NCI-H1694 treated with DMSO at 0.1 percent for 48 hours (cell line): ENCODE results near the gene MAPKBP1.
"Not testable (repeated sequence)": the region's sequence is repeated elsewhere in the genome, so short reads cannot be mapped to it uniquely, and the experiment has no call there.

Source experiments
- DNase-seq: peaks from one replicate; lab custom pipeline; 2025; lab: John Stamatoyannopoulos, UW

MAPKBP1 gene

DNA sequence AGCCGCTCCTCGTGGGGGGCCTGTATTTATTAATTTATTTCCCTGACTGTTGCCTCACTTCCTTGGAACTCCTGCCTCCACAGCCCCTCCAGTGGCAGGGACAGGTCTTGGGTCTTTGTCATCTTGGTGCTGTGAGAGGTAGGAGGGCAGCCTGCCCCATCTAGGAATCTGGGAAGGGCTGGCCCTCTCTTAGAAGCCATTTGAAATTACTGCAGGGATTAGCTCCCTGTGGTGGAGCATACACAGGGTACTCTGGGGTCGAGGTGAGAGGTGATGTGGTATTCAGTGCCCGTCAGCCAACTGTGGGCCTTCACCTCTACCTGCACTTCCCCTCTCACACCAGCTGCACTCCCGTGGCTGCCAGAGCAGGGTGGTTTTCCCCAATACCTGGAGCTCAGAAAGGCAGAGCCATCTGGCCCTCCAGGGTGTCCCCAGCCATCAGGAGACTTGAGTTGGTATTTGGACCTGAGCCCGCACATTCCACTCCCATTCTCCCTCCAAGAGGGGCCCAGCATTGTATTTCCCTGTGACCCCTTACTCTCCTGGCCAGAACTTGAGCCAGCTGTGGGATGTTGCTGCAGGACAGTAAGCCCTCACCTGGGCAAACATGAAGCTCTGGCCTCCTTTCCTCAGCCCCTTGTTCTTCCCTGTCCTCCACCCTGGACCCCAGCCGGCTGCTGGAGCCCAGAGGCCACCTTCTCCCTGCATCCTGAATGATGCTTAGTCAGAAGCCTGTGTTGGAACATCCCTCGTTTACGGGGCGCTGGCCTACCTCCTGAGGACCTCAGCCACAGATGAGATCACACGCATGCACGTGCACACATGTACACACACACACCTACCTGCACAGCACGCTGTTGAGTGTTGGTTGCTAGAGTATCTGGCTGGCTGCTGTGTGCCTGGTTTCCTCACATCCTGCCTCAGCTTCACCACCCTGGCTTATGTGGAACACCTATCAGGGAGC lies 51.6 kb downstream of the MAPKBP1 start:
- no peak for DNase-seq

DNA sequence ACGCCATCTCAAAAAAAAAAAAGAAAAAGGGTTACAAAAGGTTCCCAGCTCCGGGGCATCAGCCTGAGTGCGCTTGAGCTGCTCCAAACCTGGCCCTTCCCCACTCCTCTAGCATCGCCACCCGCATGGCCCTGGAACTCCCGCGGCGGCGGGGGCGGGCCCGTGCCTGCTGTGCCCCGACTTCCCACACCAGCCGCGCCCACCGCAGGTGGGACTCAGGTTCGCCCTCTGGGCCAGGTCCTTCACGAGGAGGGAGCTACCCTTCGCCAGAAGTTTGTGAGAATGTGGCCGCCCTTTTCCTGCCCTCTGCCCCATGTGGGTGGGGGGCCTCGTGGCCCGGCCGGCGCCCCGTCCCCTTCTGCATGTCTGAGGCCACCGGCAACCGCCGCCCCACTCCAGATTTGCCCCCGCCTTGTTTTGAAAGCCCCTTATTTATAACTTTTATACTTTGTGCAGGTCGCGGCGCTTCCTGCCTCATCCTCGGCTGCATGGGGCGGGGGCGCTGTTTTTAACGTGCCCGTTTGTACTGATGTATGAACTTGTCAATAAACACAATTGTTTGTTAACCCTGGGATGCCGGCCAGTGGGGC lies 53.1 kb downstream of the MAPKBP1 start:
- no peak for DNase-seq

DNA sequence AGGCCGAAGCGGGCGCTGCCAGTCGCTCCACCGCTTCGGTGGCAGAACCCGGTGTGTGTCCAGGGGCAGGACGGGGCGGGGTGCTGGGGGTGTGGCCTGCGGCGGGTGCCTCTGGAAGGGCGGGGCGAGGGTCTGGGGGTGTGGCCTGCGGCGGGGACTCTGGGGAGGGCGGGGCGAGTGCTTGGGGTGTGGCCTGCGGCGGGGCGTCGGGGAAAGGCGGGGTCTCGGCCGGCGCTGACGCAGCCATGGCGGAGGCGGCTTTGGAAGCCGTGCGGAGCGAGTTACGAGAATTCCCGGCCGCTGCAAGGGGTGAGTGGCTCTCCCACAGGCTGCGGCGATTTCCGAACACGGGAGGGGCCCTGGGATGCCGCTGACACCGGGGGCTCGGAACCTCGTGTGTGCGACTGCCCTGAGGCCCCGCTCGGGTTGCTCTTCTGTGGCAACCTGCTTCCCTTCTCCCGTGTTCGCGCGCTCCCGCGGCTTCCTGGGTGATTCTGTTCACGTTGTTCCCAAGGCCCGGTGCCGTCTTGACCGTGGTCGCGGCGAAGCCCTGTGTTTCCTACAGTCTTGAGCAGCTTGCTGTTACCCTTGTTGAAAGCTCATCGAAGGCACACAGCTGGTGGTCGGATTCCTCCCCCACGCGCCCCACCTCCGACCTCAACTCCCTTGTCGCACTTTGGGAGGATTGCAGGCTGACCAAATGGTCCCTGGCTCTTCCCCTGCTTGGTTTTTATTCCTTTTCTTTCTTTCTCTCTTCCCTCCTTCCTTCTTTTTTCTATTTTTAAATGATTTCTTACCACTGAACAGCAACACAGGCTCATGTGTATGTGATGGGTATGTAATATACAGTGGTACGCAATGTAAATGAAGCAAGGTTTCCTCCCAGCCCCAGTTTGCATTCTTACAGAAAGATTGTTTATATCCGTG lies 53.9 kb downstream of the MAPKBP1 start, which contains the start of gene JMJD7:
JMJD7 (plus strand) TSS at position 213 of the 927 bp plus-strand sequence; CDS start at position 246, 33 bp downstream.
- peak; percentile 43 for DNase-seq

DNA sequence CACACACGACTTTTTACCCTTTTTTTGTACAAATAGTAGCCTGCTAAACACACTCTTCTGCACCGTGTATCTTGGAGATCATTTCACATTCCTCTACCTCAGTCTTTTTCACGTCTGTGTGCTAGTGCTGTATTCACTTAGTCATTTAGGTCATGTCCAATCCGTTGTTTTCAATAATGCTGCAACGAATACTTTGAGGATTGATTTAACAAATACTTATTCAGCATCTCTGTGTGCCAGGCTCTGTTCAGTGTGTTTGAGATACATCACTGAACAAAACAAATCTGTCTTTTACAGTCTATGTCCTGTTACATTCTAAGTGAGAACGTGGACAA lies 54.5 kb downstream of the MAPKBP1 start:
- DNase-seq, result no peak

DNA sequence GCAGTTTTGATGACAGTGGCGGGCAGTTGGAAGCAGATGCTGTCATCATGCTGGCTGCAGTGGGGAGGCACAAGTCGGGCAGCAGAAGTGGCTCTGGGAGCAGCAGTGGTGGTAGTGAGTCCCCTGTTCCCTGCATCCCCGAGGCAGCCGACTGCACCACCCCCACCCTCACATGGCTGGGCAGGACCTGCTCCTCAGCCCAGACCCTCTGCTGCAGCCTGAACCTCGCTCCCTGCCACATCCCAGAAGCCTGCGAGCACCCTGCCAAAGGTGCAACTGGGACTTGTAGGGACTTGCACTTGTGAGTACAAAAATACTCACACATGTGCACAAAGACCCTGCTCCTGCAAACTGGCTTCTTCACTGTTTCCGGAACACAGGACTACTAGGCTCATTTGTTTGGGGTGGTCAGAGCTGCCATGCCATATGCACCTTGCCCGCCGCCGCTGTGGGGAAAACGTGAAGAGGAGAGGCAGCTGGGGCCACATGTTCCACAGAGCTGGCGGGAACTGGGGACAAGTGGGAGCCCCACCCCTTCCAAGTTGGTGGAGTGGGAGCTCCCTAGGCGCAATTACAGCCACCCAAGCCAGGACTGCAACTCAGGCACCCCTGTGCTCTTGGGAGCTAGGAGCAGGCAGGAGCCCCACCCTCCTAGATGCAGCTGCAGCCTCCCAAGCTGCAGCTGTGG lies 55.8 kb downstream of the MAPKBP1 start:
- no peak for DNase-seq

DNA sequence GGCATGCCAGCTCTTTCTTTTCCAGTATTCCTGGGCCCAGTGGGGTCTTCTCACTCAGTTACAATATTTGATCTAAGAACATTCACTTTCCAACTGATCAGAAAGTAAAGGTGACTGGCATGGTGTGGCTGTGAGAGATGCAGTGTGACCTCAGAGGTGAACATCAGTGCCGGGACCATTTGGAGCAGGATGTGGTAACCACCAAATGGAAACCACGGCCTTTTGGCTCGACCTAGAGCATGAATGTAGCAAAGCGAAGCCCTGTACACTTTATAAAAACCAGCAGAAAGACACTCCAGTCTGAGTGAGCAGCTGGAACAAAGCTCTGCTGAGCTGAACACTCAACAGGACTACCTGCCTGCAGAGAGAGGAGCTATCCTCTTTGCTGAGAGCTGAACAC lies 57.0 kb downstream of the MAPKBP1 start:
- DNase-seq, result not testable (repeated sequence)

DNA sequence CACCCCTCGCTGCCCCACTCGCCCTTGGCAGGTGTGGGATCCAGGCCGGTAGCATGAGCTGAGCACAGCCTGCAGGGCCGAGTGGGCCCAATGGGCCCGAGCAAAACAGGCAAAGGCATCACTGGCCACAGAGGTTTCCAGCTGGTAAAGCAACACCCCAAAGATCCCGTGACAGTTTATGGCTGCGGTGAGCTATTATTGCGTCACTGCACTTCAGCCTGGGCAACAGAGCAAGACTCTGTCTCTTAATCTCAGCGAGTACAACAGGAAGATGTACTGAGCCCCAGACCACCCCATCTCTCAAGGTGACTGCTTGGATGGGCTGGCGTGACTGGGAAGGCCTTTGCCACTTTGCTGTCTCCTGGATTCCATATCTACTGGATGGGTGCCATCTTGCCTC lies 57.9 kb downstream of the MAPKBP1 start:
- no peak for DNase-seq

DNA sequence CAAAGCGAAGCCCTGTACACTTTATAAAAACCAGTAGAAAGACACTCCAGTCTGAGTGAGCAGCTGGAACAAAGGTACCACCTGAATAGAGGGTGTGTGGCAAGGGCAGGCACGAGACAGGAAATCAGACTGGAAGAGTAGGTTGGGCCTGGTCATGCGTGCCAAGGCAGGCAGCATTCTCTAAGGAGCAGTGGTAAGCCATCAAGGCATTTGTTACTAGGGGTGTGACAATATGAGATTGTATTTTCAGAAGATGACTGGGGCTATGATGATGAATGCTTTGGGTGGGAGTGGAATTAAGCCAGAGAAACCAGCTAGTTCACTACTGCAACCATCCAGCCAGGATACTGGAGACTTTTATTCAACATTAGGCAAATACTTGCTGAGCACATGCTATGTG lies 58.6 kb downstream of the MAPKBP1 start:
- no peak for DNase-seq

GRCh38 chr15:41834096-41834495 lies 59.8 kb downstream of the MAPKBP1 start:
- DNase-seq, result no peak

DNA sequence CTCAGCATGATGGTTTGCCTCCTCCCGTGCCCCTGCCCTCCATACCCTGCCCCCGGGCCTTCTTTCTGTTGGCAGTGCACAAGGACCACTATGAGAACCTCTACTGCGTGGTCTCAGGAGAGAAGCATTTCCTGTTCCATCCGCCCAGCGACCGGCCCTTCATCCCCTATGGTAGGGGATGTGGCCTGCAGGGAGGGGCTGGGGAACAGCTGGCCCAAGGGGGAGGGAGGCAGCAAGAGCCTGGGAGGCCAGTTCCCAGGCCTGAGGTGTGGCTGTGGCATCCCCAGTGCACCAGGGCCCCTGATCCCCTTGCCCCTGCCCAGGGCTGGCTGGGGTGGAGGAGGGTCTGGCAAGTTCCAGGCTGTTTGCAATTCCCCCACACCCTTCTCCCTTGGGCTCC lies 61.8 kb downstream of the MAPKBP1 start:
- no peak for DNase-seq

DNA sequence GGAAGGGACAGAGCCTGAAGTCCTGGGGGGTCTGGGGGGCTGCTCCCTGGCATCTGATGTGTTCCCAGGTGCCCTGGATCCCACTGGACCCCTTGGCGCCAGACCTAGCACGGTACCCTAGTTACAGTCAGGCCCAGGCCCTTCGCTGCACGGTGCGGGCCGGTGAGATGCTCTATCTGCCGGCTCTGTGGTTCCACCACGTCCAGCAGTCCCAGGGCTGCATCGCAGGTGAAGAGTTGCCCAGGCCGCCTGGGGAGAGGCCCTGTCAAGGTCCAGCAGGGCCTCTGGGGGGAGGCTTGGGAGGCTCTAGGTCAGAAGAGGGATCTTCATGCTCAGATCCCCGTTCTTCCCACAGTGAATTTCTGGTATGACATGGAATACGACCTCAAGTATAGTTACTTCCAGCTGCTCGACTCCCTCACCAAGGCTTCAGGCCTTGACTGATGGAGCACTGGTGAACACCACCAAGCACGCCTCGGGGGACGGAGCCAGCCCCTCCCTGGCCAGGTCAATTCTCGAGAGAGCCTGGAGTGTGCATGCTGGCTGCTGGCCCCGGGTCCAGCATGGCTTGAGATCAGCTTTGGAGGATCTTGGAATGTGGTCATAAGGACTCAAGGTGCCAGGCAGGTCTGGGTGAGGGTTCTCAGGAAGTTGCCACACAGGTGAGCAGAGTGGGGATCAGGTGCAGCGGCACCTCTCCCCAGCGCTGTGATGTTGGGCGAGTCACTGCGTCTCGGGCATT lies 62.6 kb downstream of the MAPKBP1 start:
- DNase-seq, result no peak

- DNase-seq, result no peak
Measured at GRCh38 chr15:41838400-41838897, 64.2 kb downstream of the MAPKBP1 start, which contains the start of gene PLA2G4B. Gene PLA2G4B, plus strand, starts transcription at chr15:41838847. Its CDS starts 67 bp downstream, at chr15:41838914.

DNA sequence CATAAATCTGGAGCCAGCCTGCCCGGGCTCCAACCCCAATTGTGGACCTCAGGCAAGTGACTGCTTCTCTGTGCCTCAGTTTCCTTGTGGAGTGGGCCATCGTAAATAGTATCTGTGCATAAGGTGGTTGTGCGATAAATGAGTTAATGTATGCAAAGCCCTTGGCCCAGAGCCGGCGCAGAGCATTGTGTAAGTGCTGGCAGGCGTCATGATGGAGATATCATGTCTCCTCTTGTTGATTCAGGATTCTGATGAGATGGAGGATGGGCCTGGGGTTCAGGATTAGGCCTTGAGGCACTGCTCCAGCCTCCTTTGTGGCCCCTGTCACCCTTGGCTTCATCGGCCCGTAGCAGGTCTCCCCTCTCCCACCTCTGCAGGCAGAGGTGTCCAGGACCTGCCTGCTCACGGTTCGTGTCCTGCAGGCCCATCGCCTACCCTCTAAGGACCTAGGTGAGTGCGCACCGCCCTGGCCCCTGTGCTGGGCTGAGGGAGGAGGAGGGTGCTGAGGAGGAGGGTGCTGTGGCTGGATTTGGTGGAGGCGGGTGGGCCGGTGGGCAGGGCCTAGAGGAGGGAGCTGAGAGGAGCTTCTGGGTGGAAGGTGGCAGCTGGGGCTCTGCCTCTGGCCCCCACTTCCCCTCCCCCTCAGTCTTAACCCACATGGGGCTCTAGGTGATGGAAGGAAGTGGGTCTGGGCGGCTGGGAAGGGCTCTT lies 65.7 kb downstream of the MAPKBP1 start:
- DNase-seq, result no peak

DNA sequence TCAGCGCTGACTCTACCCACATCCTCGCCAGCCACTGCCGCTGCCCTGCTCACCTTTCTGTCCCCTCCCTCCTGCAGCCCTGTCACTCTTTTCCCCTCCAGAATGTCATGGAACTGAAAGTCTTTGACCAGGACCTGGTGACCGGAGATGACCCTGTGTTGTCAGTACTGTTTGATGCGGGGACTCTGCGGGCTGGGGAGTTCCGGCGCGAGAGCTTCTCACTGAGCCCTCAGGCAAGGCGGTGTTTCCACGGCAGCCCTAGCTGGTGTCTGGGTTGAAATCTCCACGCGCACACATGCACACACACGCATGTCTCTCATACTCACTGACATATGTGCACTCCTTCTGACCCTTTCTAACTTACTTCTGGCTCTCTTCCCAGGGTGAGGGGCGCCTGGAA lies 66.4 kb downstream of the MAPKBP1 start:
- no peak for DNase-seq

DNA sequence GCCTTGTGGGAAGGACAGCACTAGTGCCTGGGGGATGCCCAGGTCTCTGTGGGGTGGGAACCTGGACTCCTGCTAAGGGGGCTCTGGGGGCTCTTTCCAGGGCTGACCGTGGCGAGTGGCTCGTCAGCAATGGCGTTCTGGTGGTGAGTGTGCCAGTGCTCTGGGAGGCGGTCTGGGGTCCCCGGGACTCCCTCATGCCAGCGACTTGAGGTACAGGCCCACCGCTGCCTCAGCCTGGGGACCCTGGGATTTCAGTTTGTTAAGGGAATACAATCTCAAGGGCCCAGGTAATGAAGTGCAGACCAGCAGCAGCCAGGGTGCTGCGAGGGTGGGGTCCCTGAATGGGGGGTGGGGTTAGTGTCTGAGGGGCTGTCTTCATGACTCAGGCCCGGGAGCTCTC lies 66.8 kb downstream of the MAPKBP1 start:
- no peak for DNase-seq

DNA sequence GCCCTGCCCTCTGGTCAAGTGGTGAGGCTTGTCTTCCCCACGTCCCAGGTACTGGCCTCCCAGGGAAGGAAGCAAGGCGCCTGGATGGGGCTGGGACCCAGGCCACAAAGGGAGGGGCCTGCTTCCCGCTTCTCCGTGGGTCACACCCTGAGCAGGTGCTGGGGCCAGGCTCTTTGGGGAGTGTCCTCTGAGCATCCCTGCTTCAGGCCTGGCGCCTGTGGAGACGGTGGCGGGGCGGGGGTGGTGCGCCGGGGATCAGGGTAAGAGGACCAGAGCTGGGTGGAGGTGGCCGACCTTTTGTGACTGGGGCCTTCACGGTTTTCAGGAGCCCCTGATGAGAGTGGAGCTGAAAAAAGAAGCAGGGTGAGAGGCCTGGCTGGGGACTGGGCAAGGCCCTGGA lies 67.9 kb downstream of the MAPKBP1 start:
- DNase-seq, result no peak

DNA sequence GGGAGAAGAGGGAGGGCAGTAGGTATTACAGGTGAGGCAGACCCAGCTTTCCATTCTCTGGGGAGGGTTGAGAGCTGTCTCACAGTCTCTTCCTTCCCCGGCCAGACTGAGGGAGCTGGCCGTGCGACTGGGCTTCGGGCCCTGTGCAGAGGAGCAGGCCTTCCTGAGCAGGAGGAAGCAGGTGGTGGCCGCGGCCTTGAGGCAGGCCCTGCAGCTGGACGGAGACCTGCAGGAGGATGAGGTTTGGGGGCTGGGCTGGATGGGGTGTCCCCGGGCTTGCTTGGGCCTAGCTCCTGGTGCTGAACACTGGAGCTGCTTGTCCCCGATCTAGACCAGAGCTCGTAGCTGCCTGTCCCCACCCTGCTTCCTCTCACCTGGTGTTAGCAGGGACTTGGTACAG lies 69.3 kb downstream of the MAPKBP1 start:
- DNase-seq, result no peak

GRCh38 chr15:41844814-41845213 lies 70.5 kb downstream of the MAPKBP1 start:
- no peak for DNase-seq

DNA sequence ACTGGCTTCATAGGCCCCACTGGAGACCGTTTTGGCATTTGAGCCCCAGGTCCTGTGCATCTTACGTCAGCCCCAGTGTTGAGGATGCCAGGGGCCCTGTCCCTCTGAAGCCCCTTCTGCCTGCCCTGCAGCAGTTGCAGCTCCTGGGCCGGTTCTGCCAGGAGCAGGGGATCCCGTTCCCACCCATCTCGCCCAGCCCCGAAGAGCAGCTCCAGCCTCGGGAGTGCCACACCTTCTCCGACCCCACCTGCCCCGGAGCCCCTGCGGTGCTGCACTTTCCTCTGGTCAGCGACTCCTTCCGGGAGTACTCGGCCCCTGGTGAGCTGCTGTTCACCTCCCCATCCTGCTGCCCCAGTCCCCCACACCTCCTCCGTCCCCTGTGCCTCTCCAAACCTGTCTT lies 72.9 kb downstream of the MAPKBP1 start:
- no peak for DNase-seq

DNA sequence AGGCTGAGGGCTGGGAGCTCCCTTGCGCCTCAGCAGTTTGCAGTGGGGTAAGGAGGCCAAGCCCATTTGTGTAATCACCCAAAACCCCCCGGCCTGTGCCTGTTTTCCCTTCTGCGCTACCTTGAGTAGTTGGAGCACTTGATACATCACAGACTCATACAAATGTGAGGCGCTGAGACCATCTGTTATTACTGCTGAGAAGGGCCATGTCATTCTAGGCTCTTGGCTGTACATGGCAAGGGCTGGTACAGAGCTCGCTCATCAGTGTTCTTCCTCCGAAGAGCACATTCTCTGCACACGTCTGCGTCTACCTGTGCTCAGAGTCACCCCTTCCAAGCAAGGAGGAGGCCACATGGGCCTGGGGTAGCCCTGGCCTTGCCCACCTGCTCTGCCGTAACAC lies 73.7 kb downstream of the MAPKBP1 start:
- no peak for DNase-seq
